Measurements from ENCODE around the gene CIC.
A peak's percentile ranks its signal among the peaks of the same experiment; 100 is the strongest.
"Not testable (repeated sequence)": the region's sequence is repeated elsewhere in the genome, so short reads cannot be mapped to it uniquely, and the experiment has no call there.

Gene CIC

DNA sequence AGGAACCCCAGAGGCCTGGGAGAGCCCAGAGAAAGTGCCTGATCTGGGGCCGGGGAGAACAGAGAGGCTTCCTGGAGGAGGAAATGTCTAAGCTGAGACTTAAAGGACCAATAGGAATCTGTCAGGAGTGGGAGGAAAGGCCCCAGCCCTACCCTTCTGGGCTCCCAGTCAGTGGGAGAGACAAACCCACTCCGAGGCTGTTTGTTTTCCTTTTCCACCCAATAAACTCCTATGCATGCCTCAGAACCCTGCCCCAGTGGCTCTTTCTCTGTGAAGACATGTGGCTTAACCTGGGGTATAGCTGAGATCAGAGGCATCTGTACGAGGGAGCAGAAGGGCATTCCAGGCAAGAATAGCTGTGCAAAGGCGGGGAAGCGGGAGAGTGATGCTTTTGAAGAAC is 58.3 kb downstream of the CIC start:
- no peak overlapping the region for H3K4me3 ChIP-seq (replicated peaks in 1 of 2; ENCODE audit: low read depth in 2 of 2, low read length in 2 of 2)
- TF ChIP-seq, protein P1, sequence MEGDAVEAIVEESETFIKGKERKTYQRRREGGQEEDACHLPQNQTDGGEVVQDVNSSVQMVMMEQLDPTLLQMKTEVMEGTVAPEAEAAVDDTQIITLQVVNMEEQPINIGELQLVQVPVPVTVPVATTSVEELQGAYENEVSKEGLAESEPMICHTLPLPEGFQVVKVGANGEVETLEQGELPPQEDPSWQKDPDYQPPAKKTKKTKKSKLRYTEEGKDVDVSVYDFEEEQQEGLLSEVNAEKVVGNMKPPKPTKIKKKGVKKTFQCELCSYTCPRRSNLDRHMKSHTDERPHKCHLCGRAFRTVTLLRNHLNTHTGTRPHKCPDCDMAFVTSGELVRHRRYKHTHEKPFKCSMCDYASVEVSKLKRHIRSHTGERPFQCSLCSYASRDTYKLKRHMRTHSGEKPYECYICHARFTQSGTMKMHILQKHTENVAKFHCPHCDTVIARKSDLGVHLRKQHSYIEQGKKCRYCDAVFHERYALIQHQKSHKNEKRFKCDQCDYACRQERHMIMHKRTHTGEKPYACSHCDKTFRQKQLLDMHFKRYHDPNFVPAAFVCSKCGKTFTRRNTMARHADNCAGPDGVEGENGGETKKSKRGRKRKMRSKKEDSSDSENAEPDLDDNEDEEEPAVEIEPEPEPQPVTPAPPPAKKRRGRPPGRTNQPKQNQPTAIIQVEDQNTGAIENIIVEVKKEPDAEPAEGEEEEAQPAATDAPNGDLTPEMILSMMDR (IDR thresholded peaks at IDR 0.05; ENCODE audit: low read depth, low read length) = no peak
- DNase-seq (ENCODE audit: low read depth in 2 of 2) = no peak

DNA sequence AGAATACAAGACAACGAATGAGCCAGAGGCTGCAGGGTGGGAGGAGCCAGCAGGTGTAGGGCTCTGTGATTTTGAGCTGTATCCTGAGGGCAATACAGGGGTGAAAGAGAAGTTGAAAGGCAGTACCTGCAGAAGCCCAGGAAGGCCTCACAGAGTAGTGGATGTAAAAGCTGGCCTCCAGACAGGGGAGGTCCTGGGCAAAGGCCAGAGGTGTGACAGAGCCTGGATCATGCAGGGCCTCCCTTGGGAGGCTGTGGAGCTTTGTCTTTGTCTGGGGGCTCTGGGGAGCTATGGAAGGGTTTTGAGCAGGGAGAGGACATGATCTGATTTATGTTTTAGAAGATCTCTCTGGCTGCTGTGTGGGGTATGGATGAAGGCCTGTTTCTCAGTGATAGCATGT is 59.1 kb downstream of the CIC start:
- TF ChIP-seq, protein P1 (IDR thresholded peaks at IDR 0.05; ENCODE audit: low read depth, low read length) = no peak
- no peak overlapping the region for H3K4me3 ChIP-seq (replicated peaks in 1 of 2; ENCODE audit: low read depth in 2 of 2, low read length in 2 of 2)
- DNase-seq (ENCODE audit: low read depth in 2 of 2) = no peak

DNA sequence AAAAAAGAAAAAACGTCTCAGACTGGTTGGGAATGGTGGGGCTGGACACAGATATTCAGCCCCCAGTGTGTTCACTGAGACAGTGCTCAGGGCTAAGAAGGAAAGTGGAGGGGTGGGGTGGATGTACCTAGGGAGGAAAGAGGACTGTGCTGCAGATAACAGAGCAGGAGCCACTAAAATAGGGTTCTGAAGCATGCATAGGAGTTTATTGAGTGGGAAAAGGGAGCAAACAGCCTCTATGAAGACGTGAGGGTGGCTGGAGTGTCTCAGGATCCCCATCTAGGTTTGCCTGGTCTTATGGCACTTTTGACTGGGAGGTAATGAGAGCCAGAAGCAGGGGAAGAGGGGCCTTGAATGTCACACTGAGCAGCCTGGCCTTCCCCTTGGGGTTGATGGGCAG is 59.8 kb downstream of the CIC start:
- DNase-seq (ENCODE audit: low read depth in 2 of 2) = no peak
- no peak overlapping the region for H3K4me3 ChIP-seq (replicated peaks in 1 of 2; ENCODE audit: low read depth in 2 of 2, low read length in 2 of 2)
- TF ChIP-seq, protein P1 (IDR thresholded peaks at IDR 0.05; ENCODE audit: low read depth, low read length) = no peak

DNA sequence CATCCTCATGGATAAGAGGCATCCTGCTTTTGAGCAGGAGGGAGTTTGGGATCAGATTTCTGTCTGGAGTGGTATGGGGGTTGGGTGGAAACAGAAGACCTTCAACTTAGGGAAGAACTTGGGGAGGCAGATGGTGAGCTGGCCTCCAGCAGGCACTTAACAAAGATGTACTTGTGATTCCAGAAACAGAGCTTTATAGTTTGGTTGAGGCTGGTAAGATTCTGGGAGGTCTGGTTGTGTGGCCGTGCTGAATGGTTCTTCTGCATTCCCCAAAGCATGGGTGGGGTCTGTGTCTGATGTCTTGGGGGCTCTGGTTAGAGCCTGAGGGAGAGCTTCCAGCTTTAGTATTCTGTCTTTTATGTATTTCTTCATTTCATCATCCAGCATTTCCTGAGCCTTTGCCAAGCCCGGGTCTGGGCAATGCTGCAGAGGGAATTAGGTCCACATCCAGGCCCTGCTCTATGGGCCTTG is 61.2 kb downstream of the CIC start:
- no peak overlapping the region for H3K4me3 ChIP-seq (replicated peaks in 1 of 2; ENCODE audit: low read depth in 2 of 2, low read length in 2 of 2)
- peak in 1 of 2 donors; percentile 52 for DNase-seq (ENCODE audit: low read depth in 2 of 2)
- TF ChIP-seq, protein P1 (IDR thresholded peaks at IDR 0.05; ENCODE audit: low read depth, low read length) = no peak

DNA sequence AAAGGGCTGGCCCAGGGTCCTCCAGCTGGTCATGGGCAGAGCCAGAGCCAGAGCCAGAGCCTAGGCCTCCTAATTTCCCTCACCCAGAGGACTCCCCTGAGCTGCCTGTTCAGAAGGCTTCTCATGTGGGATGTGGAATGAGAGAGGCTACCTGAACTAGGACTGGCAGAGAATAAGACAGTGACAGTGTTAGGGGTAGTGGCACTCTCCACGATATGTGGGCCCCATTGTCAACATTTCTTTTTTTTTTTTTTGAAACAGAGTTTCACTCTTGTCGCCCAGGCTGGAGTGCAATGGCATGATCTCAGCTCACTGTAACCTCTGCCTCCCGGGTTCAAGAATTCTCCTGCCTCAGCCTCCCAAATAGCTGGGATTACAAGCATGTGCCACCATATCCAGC is 62.3 kb downstream of the CIC start:
- H3K4me3 ChIP-seq (replicated peaks in 1 of 2; ENCODE audit: low read depth in 2 of 2, low read length in 2 of 2); DNase-seq (ENCODE audit: low read depth in 2 of 2): not testable (repeated sequence)

DNA sequence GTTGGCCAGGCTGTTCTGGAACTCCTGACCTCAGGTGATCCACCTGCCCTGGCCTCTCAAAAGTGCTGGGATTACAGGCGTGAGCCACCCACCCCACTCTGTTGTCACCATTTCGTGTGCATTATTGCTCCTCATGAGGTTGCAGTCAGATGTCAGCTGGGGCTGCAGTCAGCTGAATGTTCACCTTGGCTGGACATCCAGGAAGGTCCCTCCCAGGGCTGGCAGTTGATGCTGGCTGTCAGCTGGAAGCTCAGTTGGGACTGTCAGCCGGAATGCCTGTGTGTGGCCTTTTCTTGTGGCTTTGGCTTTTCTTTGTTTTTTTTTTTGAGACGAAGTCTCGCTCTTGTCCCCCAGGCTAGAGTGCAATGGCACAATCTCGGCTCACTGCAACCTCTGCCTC is 63.0 kb downstream of the CIC start:
- no peak for DNase-seq (ENCODE audit: low read depth in 2 of 2)
- H3K4me3 ChIP-seq (replicated peaks in 1 of 2; ENCODE audit: low read depth in 2 of 2, low read length in 2 of 2) = no peak overlapping the region
- TF ChIP-seq, protein P1 (IDR thresholded peaks at IDR 0.05; ENCODE audit: low read depth, low read length) = no peak

DNA sequence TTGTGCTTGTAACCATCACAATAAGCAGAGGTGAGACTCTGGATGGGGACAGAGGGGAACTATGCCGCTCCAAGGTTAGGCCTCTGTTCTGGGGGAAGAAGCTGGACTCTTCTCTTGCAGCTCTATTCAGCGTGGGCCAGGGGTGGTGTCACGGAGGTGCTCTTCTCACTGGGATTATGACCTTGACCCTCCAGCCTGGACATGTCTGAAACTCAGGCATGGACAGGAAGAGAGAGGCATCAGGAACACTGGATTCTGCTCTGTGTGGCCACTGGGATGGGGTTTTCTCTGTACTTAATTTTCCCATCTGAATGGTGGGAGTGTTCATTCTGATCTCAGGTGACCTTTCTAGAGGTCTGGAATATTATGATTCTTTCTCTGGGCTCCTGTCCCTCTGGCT is 64.0 kb downstream of the CIC start:
- TF ChIP-seq, protein P1 (IDR thresholded peaks at IDR 0.05; ENCODE audit: low read depth, low read length) = no peak
- H3K4me3 ChIP-seq (replicated peaks in 1 of 2; ENCODE audit: low read depth in 2 of 2, low read length in 2 of 2) = no peak overlapping the region
- no peak for DNase-seq (ENCODE audit: low read depth in 2 of 2)
